ENCODE measurements around the gene ISOC2.
"Not testable (repeated sequence)": the region's sequence is repeated elsewhere in the genome, so short reads cannot be mapped to it uniquely, and the experiment has no call there.

ISOC2 gene

GRCh38 chr19:55437410-55437809, 24.0 kb downstream of the ISOC2 start:
- DNase-seq, result no peak

DNA sequence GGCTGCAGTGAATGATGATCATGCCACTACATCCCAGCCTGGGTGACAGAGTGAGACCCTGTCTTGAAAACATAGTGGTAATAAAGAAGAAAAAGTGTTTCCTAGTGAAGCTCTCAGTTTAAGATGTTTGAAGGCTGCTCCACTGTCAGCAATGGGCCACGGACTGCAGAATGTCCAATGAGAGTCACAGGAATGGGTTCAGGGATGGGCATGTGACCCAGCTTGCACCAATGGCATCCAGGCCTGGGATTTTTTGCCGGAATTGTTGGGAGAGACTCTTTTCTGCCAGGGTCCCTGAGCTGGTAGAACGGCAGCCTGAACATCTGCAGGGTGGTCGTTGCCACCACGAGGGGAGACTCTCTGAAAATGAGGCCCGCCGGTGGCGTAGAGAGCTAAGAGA, 24.6 kb downstream of the ISOC2 start:
- DNase-seq, result no peak

DNA sequence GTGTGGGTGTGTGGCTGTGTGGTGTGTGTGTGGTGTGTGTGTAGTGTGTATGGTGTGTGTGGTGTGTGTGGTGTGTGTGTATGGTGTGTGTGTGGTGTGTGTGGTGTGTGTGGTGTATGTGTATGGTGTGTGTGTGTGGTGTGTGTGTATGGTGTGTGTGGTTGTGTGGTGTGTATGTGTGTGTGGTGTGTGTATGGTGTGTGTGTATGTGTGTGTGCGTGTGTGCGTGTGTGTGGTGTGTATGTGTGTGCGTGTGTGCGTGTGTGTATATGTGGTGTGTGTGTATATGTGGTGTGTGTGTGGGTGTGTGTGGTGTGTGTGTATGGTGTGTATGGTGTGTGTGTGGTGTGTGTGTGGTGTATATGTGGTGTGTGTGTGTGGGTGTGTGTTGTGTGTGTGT, 26.4 kb downstream of the ISOC2 start:
- DNase-seq, result no peak

GRCh38 chr19:55434356-55434919, 27.0 kb downstream of the ISOC2 start:
- DNase-seq, result no peak

GRCh38 chr19:55433292-55433691, 28.1 kb downstream of the ISOC2 start:
- no peak for DNase-seq

DNA sequence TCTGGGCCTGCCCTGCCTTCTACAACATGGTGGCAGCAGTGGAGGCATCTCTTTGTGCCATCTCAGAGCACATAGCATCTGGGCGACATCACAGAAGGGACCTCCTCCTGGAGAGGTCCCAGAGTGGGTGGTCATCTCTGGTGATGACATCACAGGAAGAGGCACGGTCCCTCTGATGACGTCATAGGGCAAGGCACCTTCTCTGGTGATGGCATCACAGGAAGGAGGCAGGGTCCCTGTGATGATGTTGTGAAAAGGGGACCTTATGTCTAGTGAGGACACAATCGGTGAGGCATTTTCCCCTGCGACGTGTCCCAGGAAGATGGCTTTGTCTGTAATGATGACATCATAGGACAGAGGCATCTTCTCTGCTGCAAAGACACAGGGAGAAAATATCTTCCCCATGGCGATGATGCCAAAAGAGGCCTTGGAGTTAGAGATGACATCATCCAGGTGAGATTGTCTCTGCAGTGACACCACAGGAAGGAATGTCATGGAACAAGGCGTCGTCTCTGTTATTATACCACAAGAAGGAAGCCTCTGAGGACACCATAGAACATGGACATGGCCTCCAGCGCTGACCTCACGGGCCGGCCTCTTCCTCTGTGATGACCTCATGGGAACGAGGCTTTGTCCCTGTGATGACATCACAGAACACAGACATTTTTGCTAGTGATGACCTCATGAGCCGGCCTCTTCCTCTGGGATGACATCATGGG, 29.0 kb downstream of the ISOC2 start:
- DNase-seq, result no peak

GRCh38 chr19:55431183-55431582, 30.3 kb downstream of the ISOC2 start:
- DNase-seq, result no peak

GRCh38 chr19:55426042-55426441, 35.4 kb downstream of the ISOC2 start:
- no peak for DNase-seq

DNA sequence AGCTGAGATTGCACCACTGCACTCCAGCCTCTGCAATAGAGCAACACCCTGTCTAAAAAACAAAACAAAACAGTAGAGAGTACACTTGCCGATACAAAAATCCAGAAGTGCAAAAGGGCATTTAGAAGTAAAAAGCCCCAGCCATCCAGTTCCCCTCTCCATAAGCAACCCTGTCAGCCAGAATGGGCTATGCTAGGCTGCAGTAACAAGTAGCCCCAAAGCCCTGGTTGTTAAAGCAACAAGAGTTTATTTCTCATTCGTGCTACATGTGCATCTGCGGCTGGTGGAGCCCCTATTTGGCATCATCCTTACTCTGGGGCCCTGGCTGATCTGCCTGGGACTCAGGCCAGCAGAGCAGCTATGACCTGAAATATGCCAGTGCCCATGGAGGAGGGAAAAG, 36.9 kb downstream of the ISOC2 start:
- no peak for DNase-seq

- DNase-seq, result no peak
Observed at GRCh38 chr19:55423225-55424005, 38.0 kb downstream of the ISOC2 start.

DNA sequence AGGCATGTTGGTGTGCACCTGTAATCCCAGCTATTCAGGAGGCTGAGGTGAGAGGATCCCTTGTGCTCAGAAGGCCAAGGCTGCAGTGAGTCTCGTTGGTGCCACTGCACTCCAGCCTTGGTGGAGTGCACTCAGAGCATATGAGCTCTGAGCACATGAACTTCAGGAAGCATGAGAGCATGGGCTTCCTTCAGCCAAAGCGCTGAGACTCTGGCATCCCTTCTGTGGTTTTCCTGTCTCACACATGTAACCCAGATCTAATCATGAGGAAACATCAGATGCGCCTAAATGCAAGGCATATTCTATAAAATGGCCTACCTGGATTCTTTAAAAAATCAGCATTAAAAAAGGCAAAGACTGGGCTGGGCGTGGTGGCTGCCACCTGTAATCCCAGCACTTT, 40.2 kb downstream of the ISOC2 start:
- DNase-seq, result not testable (repeated sequence)

GRCh38 chr19:55419624-55420236, 41.7 kb downstream of the ISOC2 start:
- no peak for DNase-seq

DNA sequence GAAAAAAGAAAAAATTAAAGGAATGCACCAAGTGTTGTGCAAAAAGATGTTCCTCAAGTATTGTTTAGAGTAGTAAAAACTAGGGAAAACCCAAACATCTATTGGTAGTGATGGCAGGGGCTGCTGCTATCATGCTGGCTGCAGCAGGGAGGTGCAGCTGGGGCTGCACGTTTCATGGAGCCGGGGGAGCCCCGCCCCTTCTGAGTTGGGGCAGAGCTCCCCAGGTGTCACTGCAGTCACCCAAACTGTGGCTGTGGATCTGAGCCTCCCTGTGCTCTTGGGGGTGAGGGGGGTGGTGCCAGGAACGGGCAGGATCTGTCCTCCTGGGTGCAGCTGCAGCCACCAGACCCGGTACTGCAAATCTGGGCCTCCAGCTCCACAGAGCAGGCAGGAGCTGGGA, 42.3 kb downstream of the ISOC2 start:
- DNase-seq, result no peak

DNA sequence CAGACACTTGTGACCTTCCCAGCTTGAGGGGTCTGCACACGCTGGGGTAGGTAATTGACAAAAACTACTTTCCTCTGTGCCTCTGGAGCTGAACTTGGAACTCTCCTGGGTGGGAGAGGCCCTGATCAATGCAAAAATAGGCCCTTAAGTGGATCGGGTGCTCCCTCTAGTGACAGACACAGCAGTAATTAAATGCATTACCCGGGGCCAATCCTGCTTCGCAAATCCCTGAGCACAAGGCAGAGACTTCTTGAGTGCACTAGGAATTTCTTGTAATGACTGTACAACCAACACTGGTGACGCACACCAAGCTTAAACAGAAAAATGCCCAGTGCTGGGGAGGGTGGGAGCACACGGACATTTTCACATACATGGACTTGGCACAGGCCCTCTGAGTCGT, 43.3 kb downstream of the ISOC2 start:
- DNase-seq, result peak; percentile 66

GRCh38 chr19:55410168-55410567, 51.3 kb downstream of the ISOC2 start:
- DNase-seq, result no peak

DNA sequence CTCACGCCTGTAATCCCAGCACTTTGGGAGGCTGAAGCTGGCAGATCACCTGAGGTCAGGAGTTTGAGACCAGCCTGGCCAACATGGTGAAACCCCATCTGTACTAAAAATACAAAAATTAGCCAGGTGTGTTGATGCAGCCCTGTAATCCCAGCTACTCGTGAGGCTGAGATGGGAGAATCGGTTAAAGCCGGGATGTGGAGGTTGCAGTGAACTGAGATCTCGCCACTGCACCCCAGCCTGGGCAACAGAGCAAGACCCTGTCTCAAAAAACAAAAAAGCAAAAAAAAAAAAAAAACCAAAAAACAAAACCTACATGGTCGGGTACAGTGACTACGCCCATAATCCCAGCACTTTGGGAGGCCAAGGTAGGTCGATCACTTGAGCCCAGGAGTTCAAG, 52.3 kb downstream of the ISOC2 start:
- DNase-seq, result not testable (repeated sequence)

DNA sequence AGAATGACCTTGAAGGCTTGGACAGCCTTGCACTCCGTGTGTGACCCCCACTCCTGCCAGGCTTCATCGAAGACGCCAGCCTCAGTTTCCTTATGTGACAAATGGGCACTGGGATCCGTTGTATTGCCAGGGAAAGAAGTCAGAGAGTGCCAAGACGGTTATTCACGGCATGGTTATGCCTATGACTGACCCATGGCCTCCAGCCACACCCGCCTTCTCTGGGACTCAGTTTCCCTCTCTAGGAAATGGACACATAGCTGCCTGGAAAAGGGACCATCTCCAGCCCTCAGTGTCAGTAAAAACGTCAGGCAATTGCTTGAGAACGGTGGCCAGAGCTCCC, 52.9 kb downstream of the ISOC2 start:
- no peak for DNase-seq

GRCh38 chr19:55407800-55408532, 53.5 kb downstream of the ISOC2 start:
- DNase-seq, result peak; percentile 99

DNA sequence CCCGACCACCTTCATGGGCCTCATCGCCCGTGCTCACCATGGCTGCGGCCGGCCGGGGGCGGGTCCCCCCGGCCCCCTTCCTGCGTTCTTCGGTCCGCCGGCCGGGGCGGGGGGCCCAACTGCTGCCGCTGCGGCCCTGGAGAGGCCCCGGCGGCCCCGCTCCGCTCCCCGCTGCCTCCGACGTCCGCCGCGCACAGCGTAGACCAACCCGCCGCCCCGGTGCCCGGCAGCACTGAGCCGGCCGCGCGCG, 54.0 kb downstream of the ISOC2 start, which contains the start of gene UBE2S:
Gene UBE2S, minus strand, starts transcription at position 239 of the 250 bp plus-strand sequence. Its CDS starts 199 bp downstream, at position 40.
- DNase-seq, result not testable (repeated sequence)

DNA sequence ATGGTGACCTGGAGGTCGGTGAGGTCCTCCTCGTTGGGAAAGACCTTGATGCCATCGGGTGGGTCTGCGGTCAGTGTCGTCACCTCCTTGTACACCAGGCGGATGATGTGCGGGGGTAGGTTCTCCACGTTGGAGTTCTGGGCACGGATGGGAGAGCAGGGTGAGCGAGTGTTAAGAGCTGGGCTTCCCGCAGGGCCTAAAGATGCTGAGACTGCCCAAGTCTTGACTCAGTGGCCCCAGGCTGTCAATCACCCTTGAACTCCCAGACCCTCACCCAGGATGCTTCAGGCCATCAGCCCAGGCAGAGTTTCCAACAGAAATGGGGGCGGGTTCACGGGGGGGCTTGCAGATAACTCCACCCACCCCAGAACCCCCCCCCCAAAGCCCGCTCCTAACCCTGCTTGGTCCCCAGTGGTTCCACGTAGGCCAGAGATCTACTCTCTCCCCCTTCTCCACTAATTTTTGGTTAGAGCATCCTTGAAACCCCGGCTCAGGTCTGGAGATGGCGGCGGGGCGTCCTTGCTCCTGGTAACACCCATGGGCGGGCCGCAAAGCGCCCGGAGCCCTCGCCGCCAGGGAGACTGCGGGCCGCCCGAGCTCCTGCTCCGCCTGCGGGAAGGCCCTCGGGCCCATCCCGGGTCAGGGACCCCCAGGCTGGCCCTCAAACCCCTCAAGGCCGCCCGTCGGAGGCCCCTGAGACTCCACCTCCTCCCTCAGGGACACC, 54.5 kb downstream of the ISOC2 start:
- no peak for DNase-seq

- no peak for DNase-seq
Observed at GRCh38 chr19:55406091-55406825, 55.2 kb downstream of the ISOC2 start.

- DNase-seq, result no peak
Observed at GRCh38 chr19:55405638-55406037, 55.8 kb downstream of the ISOC2 start.
